H9 (cell line): ENCODE results near the gene BANP. TPM values are rescaled to one million over a fixed set of nuclear protein-coding genes. Genes with fewer than 3 reads are reported as not detected.

Source experiments
- DNase-seq: peaks from one replicate; pipeline ENCODE4 v3.0.0-alpha.2; 2017
- H2AFZ ChIP-seq: one replicate; pipeline ENCODE4 v1.6.1; 2013; ENCODE audit warnings: mild to moderate bottlenecking, low read length, control low read depth, moderate library complexity
- H2AK5ac ChIP-seq: 2 replicates; pipeline ENCODE4 v1.6.1; 2013; ENCODE audit warnings: low read length, control low read depth, mixed read lengths; ENCODE audit not compliant: insufficient read length
- H2BK120ac ChIP-seq: one replicate; pipeline ENCODE4 v1.6.1; 2013; ENCODE audit warnings: low read depth, mild to moderate bottlenecking, low read length, control low read depth, inconsistent platforms; ENCODE audit not compliant: poor library complexity, severe bottlenecking
- H2BK12ac ChIP-seq: 2 replicates; pipeline ENCODE4 v1.6.1; 2013; ENCODE audit warnings: low read length, control low read depth, mixed read lengths, low read depth; ENCODE audit not compliant: insufficient read length
- H2BK15ac ChIP-seq: 2 replicates; pipeline ENCODE4 v1.6.1; 2013; ENCODE audit warnings: low read depth, low read length, control low read depth
- H2BK20ac ChIP-seq: one replicate; pipeline ENCODE4 v1.6.1; 2013; ENCODE audit warnings: low read depth, mild to moderate bottlenecking, low read length, control low read depth, inconsistent platforms; ENCODE audit not compliant: poor library complexity, severe bottlenecking
- H2BK5ac ChIP-seq: 2 replicates; pipeline ENCODE4 v1.6.1; 2013; ENCODE audit warnings: low read length, control low read depth, mixed read lengths; ENCODE audit not compliant: insufficient read length
- H3K14ac ChIP-seq: 2 replicates; pipeline ENCODE4 v1.6.1; 2013; ENCODE audit warnings: low read length, control low read depth; ENCODE audit not compliant: insufficient read depth
- H3K18ac ChIP-seq: 2 replicates; pipeline ENCODE4 v1.6.1; 2013; ENCODE audit warnings: low read depth, mild to moderate bottlenecking, mixed read lengths, low read length, control low read depth; ENCODE audit not compliant: insufficient read length
- H3K23ac ChIP-seq: 2 replicates; pipeline ENCODE4 v1.6.1; 2013; ENCODE audit warnings: low read length, control low read depth, mixed read lengths, low read depth; ENCODE audit not compliant: insufficient read length
- H3K23me2 ChIP-seq: 2 replicates; pipeline ENCODE4 v1.6.1; 2013; ENCODE audit warnings: low read depth, mild to moderate bottlenecking, mixed read lengths, low read length, control low read depth; ENCODE audit not compliant: insufficient read length, poor library complexity, severe bottlenecking
- H3K27ac ChIP-seq: 2 replicates; pipeline ENCODE4 v1.5.1; 2013; ENCODE audit warnings: low read length, control low read depth, mixed read lengths, low read depth; ENCODE audit not compliant: insufficient read length
- H3K27me3 ChIP-seq: 2 replicates; pipeline ENCODE4 v1.6.1; 2013; ENCODE audit warnings: low read length, control low read depth, inconsistent platforms; ENCODE audit not compliant: insufficient read depth
- H3K4ac ChIP-seq: 2 replicates; pipeline ENCODE4 v1.6.1; 2013; ENCODE audit warnings: low read depth, mild to moderate bottlenecking, control low read depth, inconsistent platforms, low read length, moderate library complexity
- H3K4me1 ChIP-seq: 2 replicates; pipeline ENCODE4 v1.6.1; 2013; ENCODE audit warnings: low read length, control low read depth, inconsistent platforms; ENCODE audit not compliant: insufficient read depth
- H3K4me2 ChIP-seq: 2 replicates; pipeline ENCODE4 v1.6.1; 2013; ENCODE audit warnings: low read length, control low read depth, mixed read lengths; ENCODE audit not compliant: insufficient read length, insufficient read depth
- H3K56ac ChIP-seq: 2 replicates; pipeline ENCODE4 v1.6.1; 2013; ENCODE audit warnings: low read depth, mild to moderate bottlenecking, mixed read lengths, low read length, control low read depth; ENCODE audit not compliant: insufficient read length
- H3K79me1 ChIP-seq: 2 replicates; pipeline ENCODE4 v1.6.1; 2013; ENCODE audit warnings: low read depth, mild to moderate bottlenecking, moderate library complexity, low read length, control low read depth, inconsistent platforms; ENCODE audit not compliant: insufficient read depth, poor library complexity, severe bottlenecking
- H3K79me2 ChIP-seq: 2 replicates; pipeline ENCODE4 v1.6.1; 2013; ENCODE audit warnings: low read length, control low read depth, inconsistent platforms; ENCODE audit not compliant: insufficient read depth
- H3K9ac ChIP-seq: 2 replicates; pipeline ENCODE4 v1.6.1; 2013; ENCODE audit warnings: low read length, control low read depth, mixed read lengths; ENCODE audit not compliant: insufficient read length; ENCODE audit errors: extremely low read depth
- H3K9me3 ChIP-seq: one replicate; pipeline ENCODE4 v1.6.1; 2013; ENCODE audit warnings: low read depth, low read length, inconsistent platforms; ENCODE audit not compliant: control insufficient read depth
- H3T11ph ChIP-seq: one replicate; pipeline ENCODE4 v1.6.1; 2013; ENCODE audit warnings: mild to moderate bottlenecking, low read length, control low read depth, inconsistent platforms
- H4K20me1 ChIP-seq: one replicate; pipeline ENCODE4 v1.6.1; 2013; ENCODE audit not compliant: control insufficient read depth, insufficient read length, insufficient read depth
- H4K5ac ChIP-seq: 2 replicates; pipeline ENCODE4 v1.6.1; 2013; ENCODE audit warnings: low read depth, mild to moderate bottlenecking, mixed read lengths, low read length, control low read depth; ENCODE audit not compliant: insufficient read length
- H4K8ac ChIP-seq: replicated peaks from 2 replicates; pipeline ENCODE4 v1.6.1; 2013; ENCODE audit warnings: low read length, control low read depth, mixed read lengths, low read depth; ENCODE audit not compliant: insufficient read length
- H4K91ac ChIP-seq: 2 replicates; pipeline ENCODE4 v1.6.1; 2013; ENCODE audit warnings: low read depth, mild to moderate bottlenecking, moderate library complexity, mixed read lengths, low read length, control low read depth; ENCODE audit not compliant: insufficient read length
- H3K27ac Mint-ChIP-seq, 3 experiments: 2 replicates in 2 of 3; 3 replicates in 1 of 3; pipeline ENCODE4 v1.8.0; 2020 to 2021; ENCODE audit warnings: mixed read lengths in 3 of 3, mild to moderate bottlenecking in 1 of 3, moderate library complexity in 1 of 3
- H3K27me3 Mint-ChIP-seq: 2 replicates; pipeline ENCODE4 v1.8.0; 2021; ENCODE audit warnings: low read depth, mild to moderate bottlenecking, moderate library complexity, mixed read lengths
- H3K36me3 Mint-ChIP-seq, 3 experiments: 2 replicates in 2 of 3; 3 replicates in 1 of 3; pipeline ENCODE4 v1.8.0; 2020 to 2021; ENCODE audit warnings: low read depth in 3 of 3, mixed read lengths in 3 of 3; ENCODE audit not compliant: insufficient read depth in 1 of 3
- H3K4me1 Mint-ChIP-seq, 2 experiments: 2 replicates each; pipeline ENCODE4 v1.8.0; 2020; ENCODE audit warnings: mixed read lengths in 2 of 2
- H3K4me3 Mint-ChIP-seq, 2 experiments: 2 replicates in 1 of 2; 3 replicates in 1 of 2; pipeline ENCODE4 v1.8.0; 2020 to 2021; ENCODE audit warnings: mild to moderate bottlenecking in 2 of 2, mixed read lengths in 2 of 2, moderate library complexity in 1 of 2
- H3K9me3 Mint-ChIP-seq, 2 experiments: 2 replicates in 1 of 2; 3 replicates in 1 of 2; pipeline ENCODE4 v1.8.0; 2020; ENCODE audit warnings: mild to moderate bottlenecking in 2 of 2, mixed read lengths in 2 of 2, moderate library complexity in 1 of 2
- CTCF ChIP-seq: fragments of 200-600 bp; sonication (generic); conservative IDR thresholded peaks from 3 replicates; pipeline ENCODE4 v1.8.0; 2021; ENCODE audit warnings: antibody characterized with exemption, mild to moderate bottlenecking
- WGBS: extraction: QIAGEN DNeasy Blood & Tissue Kit; methylation state at CpG from one replicate; pipeline ENCODE4 v1.1.7; 2013; ENCODE audit warnings: missing lambda C conversion rate, low lambda C conversion rate, mixed read lengths; ENCODE audit not compliant: insufficient read length; ENCODE audit errors: extremely low coverage; 5-methylcytosine and 5-hydroxymethylcytosine counted together
- total RNA-seq: library from RNA; stranded (reverse); gene quantifications from 2 replicates; pipeline ENCODE4 v1.2.1, GENCODE V29; 2021

Gene BANP
- total RNA-seq, 1 experiment from 2014 or later: 24.9 TPM

- peaks cover 3% of the 10 kb centered on the region for H4K20me1 ChIP-seq
Observed at GRCh38 chr16:87922250-87922871, 28.9 kb upstream of the BANP start.

More at GRCh38 chr16:87922250-87922871, 28.9 kb upstream of the BANP start:
- TF ChIP-seq CTCF: no peak
- no peaks in the 10 kb centered on the region for H3K79me1 ChIP-seq
- no peak overlapping the region for H2BK12ac ChIP-seq
- no peak overlapping the region for H2BK5ac ChIP-seq
- H3K4me2 ChIP-seq: no peak overlapping the region
- no peaks in the 10 kb centered on the region for H3K4me1 ChIP-seq
- no peak overlapping the region for H3K23ac ChIP-seq
- no peak overlapping the region for H3K9ac ChIP-seq
- H3K27me3 Mint-ChIP-seq: peaks cover 15% of the 10 kb centered on the region
- no peaks in the 10 kb centered on the region; a peak in 1 of 7 replicates for H3K36me3 Mint-ChIP-seq
- no peak overlapping the region for H2BK120ac ChIP-seq
- H3K27me3 ChIP-seq: no peaks in the 10 kb centered on the region
- H3K4me1 Mint-ChIP-seq: peaks cover 28 to 39% of the 10 kb centered on the region in 2 experiments
- WGBS: no CpG with 5 or more reads among the region's 14 CpGs
- no peak overlapping the region for H3K27ac Mint-ChIP-seq
- DNase-seq: no peak
- no peaks in the 10 kb centered on the region; a peak in 2 of 5 replicates for H3K9me3 Mint-ChIP-seq
- no peak overlapping the region for H2BK15ac ChIP-seq
- H3K9me3 ChIP-seq: no peaks in the 10 kb centered on the region
- no peak overlapping the region for H3T11ph ChIP-seq
- no peak overlapping the region for H2AFZ ChIP-seq
- no peak overlapping the region for H4K8ac ChIP-seq
- H3K27ac ChIP-seq: no peak overlapping the region
- H3K14ac ChIP-seq: no peak overlapping the region
- no peaks in the 10 kb centered on the region for H3K23me2 ChIP-seq
- no peak overlapping the region for H4K5ac ChIP-seq
- H2BK20ac ChIP-seq: no peak overlapping the region
- no peak overlapping the region for H3K18ac ChIP-seq
- no peaks in the 10 kb centered on the region for H3K79me2 ChIP-seq
- H3K4me3 Mint-ChIP-seq: no peak overlapping the region
- H3K4ac ChIP-seq: no peak overlapping the region
- no peak overlapping the region for H2AK5ac ChIP-seq
- no peak overlapping the region for H3K56ac ChIP-seq
- no peak overlapping the region for H4K91ac ChIP-seq
